HG02610 (cell line): ENCODE results near the gene MEF2D.

Source experiments
- ATAC-seq: cut with Tn5 transposase; IDR thresholded peaks from one replicate; pipeline ENCODE4 v1.9.1; 2021; ENCODE audit warnings: mild to moderate bottlenecking, moderate library complexity; ENCODE audit not compliant: unreplicated experiment

Gene MEF2D

DNA sequence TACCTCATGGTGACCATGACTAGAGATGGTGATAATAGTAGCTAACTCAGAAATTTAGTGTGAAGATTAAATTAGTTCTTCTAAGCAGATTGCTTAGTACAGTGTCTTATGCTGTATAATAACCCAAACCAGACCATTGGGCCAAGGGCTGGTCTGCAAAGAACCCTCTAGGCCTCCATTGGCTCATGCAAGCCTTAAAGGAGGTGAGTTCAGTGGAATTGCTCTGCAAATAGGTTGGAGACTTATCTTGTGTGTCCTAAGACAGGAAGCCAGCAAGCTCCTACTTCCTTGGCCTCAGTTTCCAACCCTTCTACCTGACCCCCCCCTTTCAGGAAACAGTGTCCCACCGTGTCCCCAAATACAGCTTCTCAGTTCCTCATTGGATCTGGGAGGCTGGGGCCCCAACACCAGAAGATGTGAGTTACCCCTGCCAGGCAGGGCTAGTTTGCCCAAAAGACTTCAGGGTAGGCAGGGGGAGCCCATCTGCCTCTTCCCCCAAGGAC is 1.9 kb upstream of the MEF2D start:
- no peak for ATAC-seq

- ATAC-seq: peak; percentile 49
These were observed 375 bp upstream of the MEF2D start for GRCh38 chr1:156500793-156501506.

DNA sequence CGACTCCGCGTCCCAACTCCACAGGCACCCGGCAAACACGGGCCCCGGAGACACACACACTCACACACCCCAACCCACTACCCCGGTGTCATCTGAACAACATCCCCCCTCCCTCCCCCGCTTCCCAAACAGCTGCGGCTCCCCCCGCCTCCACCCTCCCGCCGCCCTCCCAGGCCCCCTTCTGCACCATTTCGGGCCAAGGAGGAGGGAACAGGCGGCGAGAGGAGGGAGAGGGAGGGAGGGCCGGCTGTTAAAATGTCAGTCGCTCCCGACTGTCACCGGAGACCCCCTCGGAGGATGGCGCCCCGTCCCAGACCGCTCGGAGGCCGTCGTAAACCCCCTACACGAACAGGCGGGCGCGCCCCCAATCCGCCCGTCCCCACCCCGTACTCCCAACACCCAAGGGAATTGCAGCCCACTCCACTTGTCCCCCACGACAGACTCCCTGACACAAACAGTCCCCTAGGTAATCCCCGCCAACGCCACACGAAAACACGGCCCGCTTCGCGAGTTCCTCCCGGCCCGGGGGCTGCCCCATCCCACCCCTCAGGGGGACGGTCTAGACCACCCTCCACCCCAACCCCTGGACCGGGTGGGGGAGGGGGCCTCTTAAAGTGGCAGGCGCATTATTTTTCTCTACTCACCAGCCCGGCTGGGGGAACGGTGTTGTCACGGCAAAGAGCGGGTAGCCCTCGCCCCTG is 583 bp downstream of the MEF2D start:
- peak; percentile 3 for ATAC-seq

DNA sequence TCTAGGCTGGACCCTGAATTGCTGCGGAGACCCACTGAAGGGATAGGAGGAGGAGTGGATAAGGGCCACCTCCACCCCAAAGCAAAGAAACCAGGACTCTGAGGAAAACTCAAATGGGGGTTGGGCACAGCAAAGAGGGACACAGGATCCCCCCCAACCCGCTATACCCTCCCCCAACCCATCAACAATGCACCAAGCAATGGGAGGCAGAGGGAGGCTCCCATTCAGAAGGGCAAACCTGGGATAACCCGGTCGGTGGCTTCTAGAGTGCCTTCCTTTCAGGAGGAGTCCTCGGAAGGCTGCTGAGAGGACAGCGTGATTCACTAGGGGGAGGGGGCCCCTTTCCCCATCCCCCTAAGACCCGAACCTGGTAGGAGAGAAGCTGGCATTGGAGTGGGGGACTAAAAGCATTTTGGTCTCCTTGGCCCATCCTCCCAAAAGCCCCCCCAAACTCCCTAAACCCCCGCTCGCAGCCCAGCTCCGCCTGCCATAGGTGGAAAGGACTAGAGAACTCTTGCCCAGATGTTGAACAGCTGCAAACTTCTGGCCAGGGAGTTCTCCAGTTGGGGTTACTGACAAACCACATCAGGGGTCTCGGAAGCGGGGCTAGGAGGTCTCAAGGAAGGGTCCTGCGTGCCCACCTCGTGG is 1.3 kb downstream of the MEF2D start:
- no peak for ATAC-seq

DNA sequence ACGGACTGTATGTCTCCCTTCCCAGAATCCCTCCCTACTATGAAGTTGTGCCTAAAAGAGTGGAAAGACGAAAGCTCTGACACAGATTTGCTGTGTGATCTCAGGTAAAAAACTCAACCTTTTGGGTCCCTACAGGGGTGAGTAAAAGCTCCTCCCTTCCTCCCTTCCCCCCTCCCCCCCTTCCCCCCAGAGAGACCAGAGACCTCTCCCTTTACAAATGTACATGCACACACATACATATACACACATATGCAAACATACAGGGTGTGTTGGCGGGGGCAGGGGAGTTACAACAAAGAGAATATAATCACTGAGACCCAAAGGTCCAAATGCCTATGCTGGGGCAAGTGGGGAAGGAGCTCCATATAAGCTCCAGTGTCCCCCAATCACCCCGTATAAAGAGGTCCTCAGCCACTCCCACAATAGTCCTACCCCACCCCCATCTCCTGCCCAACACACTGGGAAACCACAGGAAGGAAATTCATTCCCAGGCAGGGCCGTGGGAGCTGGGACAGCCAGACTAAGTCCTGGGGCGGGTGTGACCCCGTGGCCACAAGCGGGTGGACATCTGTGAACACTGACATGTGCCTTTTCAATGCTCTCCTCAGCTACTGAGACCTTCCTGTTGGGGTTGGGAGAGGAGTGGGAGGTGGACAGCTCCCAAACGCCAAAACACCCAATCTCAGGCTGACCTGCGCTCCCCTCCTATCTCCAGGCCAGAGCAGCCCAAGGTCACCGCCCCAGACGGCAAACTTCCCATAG is 2.0 kb downstream of the MEF2D start:
- no peak for ATAC-seq

DNA sequence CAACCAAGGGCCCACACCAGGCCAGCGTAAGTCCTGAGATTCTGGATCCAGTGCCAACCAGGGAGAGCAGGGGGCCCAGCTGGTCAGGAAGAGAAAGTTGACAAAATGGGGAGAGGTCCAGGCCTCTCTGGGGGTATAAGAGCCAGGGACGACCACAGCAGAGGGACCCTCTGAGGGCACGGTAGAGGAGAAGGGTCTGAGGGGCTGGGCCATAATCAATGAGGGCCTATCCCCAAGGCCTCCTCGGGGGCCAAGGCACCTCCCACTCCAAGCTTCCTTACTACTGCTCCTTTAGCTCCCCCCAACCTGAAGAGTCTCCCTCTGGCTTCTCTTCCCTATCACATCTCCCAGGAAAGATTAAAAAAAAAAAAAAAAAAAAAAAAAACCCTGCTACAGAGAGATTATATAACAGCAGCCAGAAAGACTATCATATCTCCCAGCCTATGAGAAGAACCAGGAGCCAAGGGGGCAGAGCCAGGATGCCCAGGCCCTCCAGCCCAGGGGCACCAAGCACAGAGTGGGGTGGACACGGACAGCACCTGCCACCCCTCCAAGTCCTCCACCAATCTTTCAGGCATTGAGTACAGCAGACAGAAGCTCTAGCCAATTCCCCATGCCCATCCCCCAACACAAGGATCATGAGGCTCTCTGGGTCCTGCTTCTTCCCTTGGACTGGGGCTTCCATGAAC is 2.7 kb downstream of the MEF2D start:
- no peak for ATAC-seq

GRCh38 chr1:156497078-156497742 is 3.4 kb downstream of the MEF2D start:
- ATAC-seq: no peak

GRCh38 chr1:156496211-156496761 is 4.3 kb downstream of the MEF2D start:
- no peak for ATAC-seq

GRCh38 chr1:156495401-156496140 is 5.0 kb downstream of the MEF2D start:
- ATAC-seq: no peak

DNA sequence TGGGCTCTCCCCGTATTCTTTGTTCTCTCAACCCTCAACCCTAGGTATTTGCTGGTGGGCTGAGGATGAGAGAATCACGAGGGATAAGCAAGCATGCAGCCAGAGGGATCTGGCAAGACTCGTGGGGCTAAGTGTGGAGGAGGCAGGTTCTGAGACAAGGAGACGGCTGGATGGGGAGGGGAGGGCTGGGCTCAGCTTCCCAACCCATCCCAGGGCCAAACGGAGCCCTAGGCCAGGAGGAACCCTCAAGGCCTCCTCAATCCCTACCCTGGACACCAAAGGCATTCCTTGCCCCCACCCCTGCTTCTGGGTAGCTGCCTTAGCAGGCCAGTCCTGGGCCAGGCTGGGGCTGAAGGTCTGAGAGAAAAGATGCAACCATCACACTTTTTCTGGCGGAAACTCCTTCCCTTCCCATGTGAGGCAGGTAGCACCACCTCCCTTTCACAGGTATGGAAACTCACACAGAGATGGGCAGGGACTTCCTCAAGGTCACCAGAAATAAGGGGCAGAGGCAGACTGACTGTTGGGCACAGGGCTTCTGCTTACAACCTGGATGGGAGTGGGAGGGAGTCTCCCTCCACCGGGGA is 6.2 kb downstream of the MEF2D start:
- ATAC-seq: no peak

- ATAC-seq: no peak
These were observed 6.8 kb downstream of the MEF2D start for GRCh38 chr1:156493742-156494141.

DNA sequence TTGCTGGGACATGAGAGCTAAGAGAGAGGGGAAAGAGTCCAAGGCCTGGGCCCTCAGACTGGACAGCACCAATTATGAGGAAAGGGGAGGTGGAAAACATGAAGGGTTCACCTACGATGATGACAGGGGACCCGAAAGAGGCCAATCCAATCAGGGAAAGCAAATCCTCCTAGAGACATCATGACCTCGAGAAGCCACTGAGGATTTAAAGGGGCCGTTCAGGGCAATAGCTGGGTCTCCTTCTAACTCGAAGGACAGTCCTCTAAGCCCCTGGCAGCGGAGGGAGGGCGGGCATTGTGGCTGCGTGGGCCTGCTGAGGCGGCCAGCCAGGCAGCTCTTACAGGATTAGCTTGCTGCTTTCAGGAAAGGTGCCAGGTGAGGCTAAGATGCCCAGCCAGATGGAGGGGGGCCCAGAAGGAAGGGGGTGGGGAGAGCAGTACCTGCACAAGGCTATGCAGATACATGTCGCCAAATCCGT is 7.4 kb downstream of the MEF2D start:
- ATAC-seq: no peak

DNA sequence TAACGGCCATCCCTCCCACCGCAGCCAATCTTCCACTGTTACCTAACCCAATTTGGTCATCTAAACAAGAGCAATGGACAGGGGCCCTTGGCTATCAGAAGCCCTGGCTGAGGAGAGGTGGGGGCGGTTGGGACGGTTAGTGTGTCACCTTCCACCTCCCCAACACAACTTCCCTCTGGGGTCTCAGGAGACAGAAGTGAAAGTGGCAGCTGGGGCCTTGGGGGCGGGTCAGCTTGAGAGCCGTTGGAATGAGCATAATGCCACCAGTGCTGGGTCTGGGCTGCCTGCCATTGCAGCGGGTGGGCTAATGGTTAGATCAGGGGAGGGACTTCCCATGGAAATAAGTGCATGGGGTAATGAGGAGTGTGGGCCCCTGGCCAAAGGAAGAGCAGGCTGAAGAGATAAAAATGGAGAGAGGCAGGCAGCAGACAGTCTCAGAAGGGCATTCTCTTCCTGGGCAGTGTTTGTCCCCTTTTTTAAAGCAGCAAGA is 7.9 kb downstream of the MEF2D start:
- ATAC-seq: no peak

- ATAC-seq: no peak
These were observed 8.5 kb downstream of the MEF2D start for GRCh38 chr1:156492013-156492590.

DNA sequence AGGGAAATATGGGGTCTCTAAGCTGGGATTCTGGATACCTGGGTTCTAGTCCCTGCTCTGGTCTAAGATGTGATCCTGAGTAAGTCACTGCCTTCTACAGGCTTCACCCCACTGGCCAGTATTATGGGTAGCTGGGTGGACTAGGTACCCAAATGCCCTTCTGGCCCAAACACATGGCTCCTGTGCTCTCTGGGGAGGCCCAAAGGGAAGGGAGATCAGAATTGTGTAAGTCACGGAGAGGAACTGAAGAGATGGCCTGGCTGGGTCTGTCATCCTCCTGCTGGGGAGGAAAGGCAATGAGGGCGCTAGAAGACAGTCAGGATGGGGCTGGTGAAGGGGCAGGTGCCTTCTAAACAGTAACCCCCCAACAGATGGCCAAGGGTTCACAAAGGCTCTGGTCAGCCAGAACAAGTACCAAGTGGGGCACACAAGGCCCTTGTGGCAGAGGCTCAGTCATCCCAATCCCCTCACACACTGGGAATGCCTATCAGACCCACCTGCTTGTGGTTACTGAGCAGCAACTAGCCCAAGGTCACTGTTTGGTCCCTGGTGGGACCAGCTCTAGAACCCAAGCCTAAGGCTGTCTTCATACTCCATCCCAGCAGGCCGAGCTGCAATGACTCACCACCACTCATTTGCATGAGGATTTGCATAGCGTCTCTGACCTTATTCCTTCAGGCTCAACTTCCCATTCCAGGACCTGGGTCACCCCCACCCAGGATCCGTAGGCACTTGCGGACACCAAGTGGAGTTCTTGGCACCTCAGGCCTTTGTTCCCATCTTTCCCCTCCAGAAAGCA is 9.2 kb downstream of the MEF2D start:
- ATAC-seq: no peak

DNA sequence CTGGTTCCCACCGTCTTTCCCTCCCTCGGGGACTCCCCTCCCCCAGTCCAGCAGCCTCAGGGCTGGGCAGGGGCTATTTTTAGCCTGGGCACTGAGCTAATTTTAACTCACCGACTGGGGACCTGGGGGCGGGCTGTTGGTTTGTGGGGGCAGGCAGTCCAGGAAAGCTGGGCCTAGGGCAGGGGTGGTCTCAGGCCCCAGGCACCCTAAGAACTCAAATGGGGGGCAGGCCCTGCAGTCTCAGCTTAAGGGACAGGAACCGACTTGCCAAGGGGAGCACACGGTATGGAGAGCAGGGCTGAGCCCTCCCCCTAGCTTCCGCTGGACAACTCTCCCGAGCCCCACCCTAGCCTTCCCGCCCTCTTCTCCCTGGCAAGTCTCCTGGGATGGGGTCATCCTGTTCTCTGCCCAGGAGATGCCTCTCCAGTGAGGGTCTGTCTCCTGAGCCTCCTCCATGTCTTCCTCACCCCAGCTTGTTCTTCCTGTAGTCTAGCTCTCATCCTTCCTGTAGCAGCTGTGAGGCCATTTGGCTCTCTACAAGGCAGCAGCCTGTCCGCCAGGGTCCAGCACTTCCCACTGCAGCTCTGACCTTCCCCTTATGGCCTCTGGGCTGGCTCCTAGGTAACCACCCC is 10.1 kb downstream of the MEF2D start:
- ATAC-seq: no peak

- no peak for ATAC-seq
These were observed 10.7 kb downstream of the MEF2D start for GRCh38 chr1:156489935-156490293.
